GM10248 (cell line): ENCODE measurements around the gene LHFPL6.
"Not testable (repeated sequence)": the region's sequence is repeated elsewhere in the genome, so short reads cannot be mapped to it uniquely, and the experiment has no call there.

Experiments
- CTCF ChIA-PET: fragments of 300-600 bp; sonication (Branson Sonifier 250); formaldehyde crosslinking; extraction: SDS; loops from one replicate; lab custom pipeline; 2021; ENCODE audit warnings: antibody characterized with exemption; lab: Yijun Ruan, JAX
- POLR2A ChIA-PET: fragments of 350-650 bp; sonication (Branson Sonifier 250); formaldehyde crosslinking; extraction: SDS; loops from one replicate; lab custom pipeline; 2020; ENCODE audit warnings: antibody characterized with exemption; lab: Yijun Ruan, JAX
- DNase-seq: peaks from one replicate; pipeline ENCODE4 v3.0.0; 2012; ENCODE audit errors: extremely low spot score
- TF ChIP-seq, protein P1 (sequence below): IDR thresholded peaks from 2 replicates; pipeline ENCODE4 v1.5.1; 2012; ENCODE audit warnings: mild to moderate bottlenecking, low read depth; ENCODE audit errors: extremely low read depth, missing control alignments, control extremely low read depth

Gene LHFPL6

DNA sequence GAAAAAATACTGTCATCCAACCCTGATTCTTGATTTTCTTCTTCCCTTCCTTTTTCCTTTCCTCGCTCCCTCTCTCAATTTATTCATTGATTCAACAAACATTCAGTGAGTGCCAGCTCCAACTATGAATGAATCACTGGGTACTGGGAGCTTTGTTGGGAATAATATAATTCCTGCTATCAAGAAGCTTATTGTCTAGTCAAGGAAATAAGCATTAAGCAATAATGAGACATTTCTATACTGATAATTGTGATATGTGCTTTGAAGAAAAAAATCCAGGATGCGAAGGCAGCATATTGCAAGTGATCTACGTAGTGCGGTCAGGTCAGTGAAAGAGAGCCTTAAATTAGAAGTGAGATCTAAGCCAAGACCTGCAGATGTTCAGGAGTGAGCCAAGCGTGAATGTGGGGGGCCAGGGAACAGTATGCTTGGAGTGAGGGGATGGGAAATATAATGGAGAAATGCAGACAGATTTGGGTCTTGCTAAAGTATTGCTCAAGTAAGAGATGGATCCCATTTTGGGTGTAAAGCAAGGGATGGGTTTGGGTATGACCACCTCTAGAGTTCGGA is 253.5 kb downstream of the LHFPL6 start:
- POLR2A ChIA-PET: no interaction called here
- CTCF ChIA-PET: interaction anchor here (1.3 to 1.6 kb wide), 2 partner anchors 12 to 21 kb away, joined by 3 read pairs; no protein-coding TSS in a partner anchor
- TF ChIP-seq, protein P1, sequence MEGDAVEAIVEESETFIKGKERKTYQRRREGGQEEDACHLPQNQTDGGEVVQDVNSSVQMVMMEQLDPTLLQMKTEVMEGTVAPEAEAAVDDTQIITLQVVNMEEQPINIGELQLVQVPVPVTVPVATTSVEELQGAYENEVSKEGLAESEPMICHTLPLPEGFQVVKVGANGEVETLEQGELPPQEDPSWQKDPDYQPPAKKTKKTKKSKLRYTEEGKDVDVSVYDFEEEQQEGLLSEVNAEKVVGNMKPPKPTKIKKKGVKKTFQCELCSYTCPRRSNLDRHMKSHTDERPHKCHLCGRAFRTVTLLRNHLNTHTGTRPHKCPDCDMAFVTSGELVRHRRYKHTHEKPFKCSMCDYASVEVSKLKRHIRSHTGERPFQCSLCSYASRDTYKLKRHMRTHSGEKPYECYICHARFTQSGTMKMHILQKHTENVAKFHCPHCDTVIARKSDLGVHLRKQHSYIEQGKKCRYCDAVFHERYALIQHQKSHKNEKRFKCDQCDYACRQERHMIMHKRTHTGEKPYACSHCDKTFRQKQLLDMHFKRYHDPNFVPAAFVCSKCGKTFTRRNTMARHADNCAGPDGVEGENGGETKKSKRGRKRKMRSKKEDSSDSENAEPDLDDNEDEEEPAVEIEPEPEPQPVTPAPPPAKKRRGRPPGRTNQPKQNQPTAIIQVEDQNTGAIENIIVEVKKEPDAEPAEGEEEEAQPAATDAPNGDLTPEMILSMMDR: no peak
- DNase-seq: no peak

DNA sequence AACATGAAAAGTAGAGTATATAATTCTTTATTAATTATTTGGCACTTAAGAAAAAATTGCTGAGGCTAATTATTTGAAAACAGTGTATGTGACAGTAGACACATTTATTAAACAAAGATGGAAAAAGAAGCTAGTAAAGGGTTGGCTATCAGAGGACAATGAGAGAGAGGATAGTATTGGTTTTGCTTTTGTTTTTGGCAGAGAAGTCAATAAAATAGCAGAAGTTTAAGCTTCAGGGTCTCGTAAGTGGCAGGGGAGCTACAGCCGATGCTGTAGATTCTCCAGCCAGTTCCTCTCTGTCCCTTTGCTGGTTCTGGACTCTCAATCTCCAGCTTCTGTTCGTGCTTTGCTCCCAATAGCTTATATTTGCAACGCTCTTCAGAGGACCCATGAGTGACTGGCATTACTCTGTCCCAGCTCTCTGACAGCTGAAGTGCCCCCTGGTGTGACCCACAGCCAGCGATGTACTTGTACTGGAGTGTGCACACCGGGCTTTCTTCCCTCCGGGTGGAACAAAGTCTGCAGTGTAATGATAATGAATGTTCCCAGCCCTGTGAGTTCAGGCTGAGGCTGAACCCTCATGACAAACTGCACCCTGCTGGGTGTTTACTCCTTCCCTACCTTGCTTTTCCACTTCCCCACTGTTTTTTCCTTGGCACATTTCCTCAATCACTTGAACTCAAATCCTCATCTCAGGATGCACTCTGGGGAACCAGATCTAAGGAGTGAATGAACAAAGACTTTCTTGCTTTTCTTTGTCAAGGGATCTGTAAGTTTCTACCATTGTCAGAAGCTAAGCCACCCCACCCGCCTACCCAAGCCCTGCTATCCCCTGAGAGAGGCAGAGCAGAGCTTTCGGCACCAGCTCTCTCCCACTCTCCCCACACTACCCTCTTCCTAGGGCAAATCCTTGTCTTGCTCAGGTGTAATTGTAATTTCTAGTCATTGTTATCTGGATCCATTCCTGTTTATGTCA is 254.8 kb downstream of the LHFPL6 start:
- ChIA-PET CTCF (interaction anchor here (0.8 to 1.6 kb wide), 3 partner anchors 10 to 264 kb away, joined by 3 read pairs; no protein-coding TSS in a partner anchor), POLR2A (no interaction called here)
- TF ChIP-seq, protein P1: no peak

GRCh38 chr13:39345982-39346381 is 257.0 kb downstream of the LHFPL6 start:
- no peak for DNase-seq
- TF ChIP-seq, protein P1: no peak
- POLR2A ChIA-PET: no interaction called here
- CTCF ChIA-PET: interaction anchor here (1.3 to 2.4 kb wide), 2 partner anchors 9 to 270 kb away, joined by 4 to 9 read pairs; no protein-coding TSS in a partner anchor

More for the DNA sequence above, 254.8 kb downstream of the LHFPL6 start:
- no peak for DNase-seq

- POLR2A ChIA-PET: no interaction called here
- DNase-seq: no peak
- TF ChIP-seq, protein P1: no peak
- CTCF ChIA-PET: interaction anchor here (1.7 kb wide), 1 partner anchor 9 kb away, joined by 4 read pairs; no protein-coding TSS in a partner anchor
These were observed 261.7 kb downstream of the LHFPL6 start for GRCh38 chr13:39341251-39341650.

GRCh38 chr13:39338114-39338513 is 264.9 kb downstream of the LHFPL6 start:
- DNase-seq, POLR2A ChIA-PET: not testable (repeated sequence)
- CTCF ChIA-PET: interaction anchor here (0.9 to 2.2 kb wide), 5 partner anchors 8 to 47 kb away, joined by 3 to 9 read pairs (median 3); no protein-coding TSS in a partner anchor

GRCh38 chr13:39336937-39337336 is 266.1 kb downstream of the LHFPL6 start:
- TF ChIP-seq, protein P1: no peak
- ChIA-PET POLR2A (no interaction called here), CTCF (interaction anchor here (1.2 to 2.2 kb wide), 5 partner anchors 10 to 275 kb away, joined by 3 to 9 read pairs (median 5); no protein-coding TSS in a partner anchor)
- DNase-seq: no peak
